ENCODE measurements around the gene TSEN2.
"Not testable (repeated sequence)": the region's sequence is repeated elsewhere in the genome, so short reads cannot be mapped to it uniquely, and the experiment has no call there.

TSEN2 gene

GRCh38 chr3:12472796-12473195 lies 11.5 kb upstream of the TSEN2 start:
- no peak for DNase-seq

- no peak for DNase-seq
These were observed 10.8 kb upstream of the TSEN2 start for GRCh38 chr3:12473511-12473910.

GRCh38 chr3:12476238-12476897 lies 7.9 kb upstream of the TSEN2 start:
- no peak for DNase-seq

GRCh38 chr3:12477256-12477655 lies 7.0 kb upstream of the TSEN2 start:
- DNase-seq = no peak

GRCh38 chr3:12478326-12478725 lies 6.0 kb upstream of the TSEN2 start:
- DNase-seq = no peak

GRCh38 chr3:12479198-12479597 lies 5.1 kb upstream of the TSEN2 start:
- not testable (repeated sequence) for DNase-seq

- no peak for DNase-seq
These were observed 4.3 kb upstream of the TSEN2 start for GRCh38 chr3:12479919-12480427.

GRCh38 chr3:12483410-12483809 lies 870 bp upstream of the TSEN2 start:
- DNase-seq = no peak

- DNase-seq = no peak
These were observed 445 bp upstream of the TSEN2 start for GRCh38 chr3:12483872-12484197.

- DNase-seq = no peak
These were observed 675 bp downstream of the TSEN2 start for GRCh38 chr3:12484983-12485327.

- no peak for DNase-seq
These were observed 1.7 kb downstream of the TSEN2 start for GRCh38 chr3:12486001-12486400.

GRCh38 chr3:12486916-12487315 lies 2.6 kb downstream of the TSEN2 start:
- no peak for DNase-seq

- DNase-seq = no peak
These were observed 3.1 kb downstream of the TSEN2 start for GRCh38 chr3:12487336-12487735.

- no peak for DNase-seq
These were observed 3.5 kb downstream of the TSEN2 start for GRCh38 chr3:12487786-12488185.

- DNase-seq = no peak
These were observed 5.1 kb downstream of the TSEN2 start for GRCh38 chr3:12489368-12489767.

- DNase-seq = no peak
These were observed 5.6 kb downstream of the TSEN2 start for GRCh38 chr3:12489832-12490231.

GRCh38 chr3:12490547-12490946 lies 6.3 kb downstream of the TSEN2 start:
- no peak for DNase-seq

- DNase-seq = no peak
These were observed 11.6 kb downstream of the TSEN2 start for GRCh38 chr3:12495749-12496452.

GRCh38 chr3:12496453-12496761 lies 12.1 kb downstream of the TSEN2 start:
- DNase-seq = no peak

- no peak for DNase-seq
These were observed 15.2 kb downstream of the TSEN2 start for GRCh38 chr3:12499474-12499873.

GRCh38 chr3:12501360-12502020 lies 17.2 kb downstream of the TSEN2 start:
- DNase-seq = no peak

GRCh38 chr3:12503126-12503957 lies 19.1 kb downstream of the TSEN2 start:
- DNase-seq = no peak

GRCh38 chr3:12506201-12506709 lies 22.0 kb downstream of the TSEN2 start:
- no peak for DNase-seq

All from stimulated activated CD4-positive, alpha-beta T cell treated with anti-CD3 and anti-CD28 coated beads, Interleukin-15, amount 100 ng/mL, for 24 hours (primary cell).